ENCODE measurements around the gene B3GALNT2.
A peak's percentile ranks its signal among the peaks of the same experiment; 100 is the strongest.
"Not testable (repeated sequence)": the region's sequence is repeated elsewhere in the genome, so short reads cannot be mapped to it uniquely, and the experiment has no call there.

The B3GALNT2 gene

GRCh38 chr1:235504122-235504493 lies at the start of gene B3GALNT2:
TSS of gene B3GALNT2 (minus strand) at chr1:235504452. CDS start at chr1:235504252, 200 bp downstream.
- DNase-seq, result no peak

- DNase-seq, result no peak
Measured at GRCh38 chr1:235553112-235553551, 48.9 kb upstream of the B3GALNT2 start.

GRCh38 chr1:235552146-235552716 lies 48.0 kb upstream of the B3GALNT2 start:
- DNase-seq, result no peak

- no peak for DNase-seq
Measured at GRCh38 chr1:235549351-235550139, 45.3 kb upstream of the B3GALNT2 start.

- DNase-seq, result peak; percentile 64
Measured at GRCh38 chr1:235546369-235547155, 42.3 kb upstream of the B3GALNT2 start.

- DNase-seq, result no peak
Measured at GRCh38 chr1:235545292-235545930, 41.2 kb upstream of the B3GALNT2 start.

GRCh38 chr1:235542845-235543244 lies 38.6 kb upstream of the B3GALNT2 start:
- not testable (repeated sequence) for DNase-seq

GRCh38 chr1:235533476-235534168 lies 29.4 kb upstream of the B3GALNT2 start:
- DNase-seq, result no peak

- no peak for DNase-seq
Measured at GRCh38 chr1:235532360-235532759, 28.1 kb upstream of the B3GALNT2 start.

GRCh38 chr1:235527196-235527814 lies 23.1 kb upstream of the B3GALNT2 start:
- no peak for DNase-seq

- DNase-seq, result no peak
Measured at GRCh38 chr1:235525314-235525713, 21.1 kb upstream of the B3GALNT2 start.

GRCh38 chr1:235516862-235517446 lies 12.7 kb upstream of the B3GALNT2 start:
- DNase-seq, result no peak

- DNase-seq, result no peak
Measured at GRCh38 chr1:235515844-235516512, 11.7 kb upstream of the B3GALNT2 start.

GRCh38 chr1:235513495-235514366 lies 9.5 kb upstream of the B3GALNT2 start:
- DNase-seq, result peak; percentile 88

- peak; percentile 26 for DNase-seq
Measured at GRCh38 chr1:235511470-235512240, 7.4 kb upstream of the B3GALNT2 start.

- DNase-seq, result no peak
Measured at GRCh38 chr1:235510823-235511222, 6.6 kb upstream of the B3GALNT2 start.

GRCh38 chr1:235507623-235508022 lies 3.4 kb upstream of the B3GALNT2 start:
- DNase-seq, result no peak

- peak; percentile 99 for DNase-seq
Measured at GRCh38 chr1:235504494-235505222, 406 bp upstream of the B3GALNT2 start.
